Measurements from ENCODE around the gene AGAP1.

Gene AGAP1

DNA sequence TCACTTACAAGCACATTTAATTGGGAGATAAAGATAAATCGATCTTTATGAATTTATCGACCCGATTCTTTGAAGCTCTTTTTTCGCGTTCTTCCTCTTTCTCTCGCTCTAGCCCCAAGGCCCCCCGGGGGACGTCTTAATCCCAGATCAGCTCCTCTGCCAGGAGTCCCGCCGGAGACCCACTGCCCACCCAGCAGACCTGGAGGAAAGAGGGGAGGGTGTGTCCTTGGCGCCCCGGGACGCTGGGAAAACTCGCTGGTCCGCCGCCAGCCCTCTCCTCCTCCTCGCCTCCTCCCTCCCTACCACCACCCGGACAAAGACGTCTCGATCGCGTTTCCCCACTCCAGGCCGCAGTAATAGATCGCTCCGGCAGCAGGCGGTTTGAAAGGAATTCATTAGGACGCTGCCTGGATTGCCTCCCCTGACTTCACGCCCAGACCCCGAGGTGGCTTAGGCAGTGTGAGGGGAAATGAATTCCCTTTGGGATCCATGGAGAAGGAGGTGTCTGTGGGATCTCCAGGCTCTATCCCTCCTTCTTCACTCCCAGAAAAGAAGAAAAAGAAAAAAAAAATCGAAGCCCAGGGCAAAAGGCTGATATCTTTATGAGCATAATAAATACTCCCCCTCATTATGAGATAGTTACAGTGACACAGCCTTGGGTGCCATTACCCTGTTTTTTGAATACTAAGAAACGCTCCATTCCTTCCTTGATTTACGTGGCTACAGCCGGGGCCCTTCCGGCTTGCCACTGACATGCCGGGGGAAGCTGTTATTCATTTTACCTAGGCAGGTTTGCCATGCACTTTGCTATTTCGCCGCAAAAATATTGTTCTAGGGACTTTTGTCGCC is 676.1 kb downstream of the AGAP1 start:
- no peak for DNase-seq

DNA sequence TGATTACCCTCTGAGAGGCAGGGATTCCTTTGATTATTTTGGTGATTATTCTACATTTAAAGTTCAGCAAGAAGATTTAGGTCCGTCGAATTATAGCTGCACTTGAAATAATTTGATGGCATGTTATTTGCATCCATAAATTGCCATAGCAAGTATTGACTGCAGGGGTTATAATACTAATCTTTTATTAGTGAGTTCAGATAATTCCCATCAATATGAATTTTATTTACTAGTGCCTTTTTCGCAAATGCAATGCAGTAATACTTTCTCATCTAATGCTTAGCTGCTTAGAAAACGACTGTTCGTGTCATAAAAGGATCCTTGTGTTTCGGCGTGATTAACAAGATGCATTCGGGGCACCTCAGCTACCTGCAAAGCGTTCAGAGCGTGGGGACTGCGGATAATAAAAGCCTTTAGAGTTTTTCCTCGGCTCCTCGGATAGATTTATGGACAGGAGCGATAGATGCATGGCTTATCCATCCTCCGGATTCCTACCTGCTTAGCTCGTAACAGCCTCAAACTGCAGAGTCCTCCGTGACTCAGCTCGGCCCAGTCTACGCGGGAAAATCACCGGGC is 676.8 kb downstream of the AGAP1 start:
- DNase-seq, result no peak

DNA sequence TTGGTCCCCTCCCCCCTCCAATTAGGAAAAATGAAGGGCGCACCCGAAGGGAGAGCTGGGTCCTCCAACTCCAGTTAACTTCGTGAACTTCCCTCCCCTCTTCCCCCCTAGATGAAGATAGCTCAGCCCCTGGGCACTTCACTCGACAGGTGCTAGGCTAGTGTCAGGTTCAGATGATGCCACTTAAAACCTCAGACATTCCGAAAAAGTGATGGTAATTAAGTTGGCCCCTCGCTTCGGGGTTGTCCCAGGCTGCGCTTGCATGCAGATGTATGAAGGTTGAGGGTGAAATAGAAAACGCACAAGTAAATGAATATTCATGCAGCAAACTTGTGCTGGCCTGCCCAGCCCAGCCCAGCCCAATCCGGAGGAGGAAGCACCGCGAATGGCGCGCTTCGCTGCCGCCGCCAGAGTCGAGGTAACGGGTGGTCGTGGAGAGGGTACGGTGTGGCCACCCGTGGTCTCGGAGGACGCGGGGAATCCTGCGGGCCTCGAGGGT is 677.4 kb downstream of the AGAP1 start:
- no peak for DNase-seq

DNA sequence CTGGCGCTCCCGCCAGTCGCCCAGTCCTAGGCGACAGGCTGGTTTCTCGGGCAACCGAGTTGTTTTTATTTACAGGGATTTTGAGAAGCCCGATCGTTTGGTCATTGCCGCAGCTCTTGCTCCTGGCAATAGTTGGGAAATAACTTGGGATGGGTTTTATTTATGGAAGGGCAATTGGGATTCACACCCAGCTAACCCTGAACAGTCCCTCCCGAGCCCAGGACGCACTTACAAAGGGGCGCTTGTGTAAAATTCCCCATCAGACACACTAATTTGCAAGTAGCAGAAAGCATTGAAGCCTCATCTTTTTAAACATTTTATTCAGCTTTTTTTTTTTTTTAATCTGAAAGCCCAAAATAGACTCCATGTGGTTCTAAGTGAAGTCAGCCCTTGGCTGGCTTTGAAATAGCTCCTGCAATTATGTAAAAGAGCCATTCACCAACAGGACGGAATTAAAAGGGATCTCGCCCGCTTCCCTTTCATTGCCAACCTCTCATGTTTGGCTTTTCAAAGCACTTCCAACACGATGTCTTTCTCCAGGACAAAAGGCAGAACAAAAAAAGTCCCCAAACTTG is 677.9 kb downstream of the AGAP1 start:
- DNase-seq, result no peak

DNA sequence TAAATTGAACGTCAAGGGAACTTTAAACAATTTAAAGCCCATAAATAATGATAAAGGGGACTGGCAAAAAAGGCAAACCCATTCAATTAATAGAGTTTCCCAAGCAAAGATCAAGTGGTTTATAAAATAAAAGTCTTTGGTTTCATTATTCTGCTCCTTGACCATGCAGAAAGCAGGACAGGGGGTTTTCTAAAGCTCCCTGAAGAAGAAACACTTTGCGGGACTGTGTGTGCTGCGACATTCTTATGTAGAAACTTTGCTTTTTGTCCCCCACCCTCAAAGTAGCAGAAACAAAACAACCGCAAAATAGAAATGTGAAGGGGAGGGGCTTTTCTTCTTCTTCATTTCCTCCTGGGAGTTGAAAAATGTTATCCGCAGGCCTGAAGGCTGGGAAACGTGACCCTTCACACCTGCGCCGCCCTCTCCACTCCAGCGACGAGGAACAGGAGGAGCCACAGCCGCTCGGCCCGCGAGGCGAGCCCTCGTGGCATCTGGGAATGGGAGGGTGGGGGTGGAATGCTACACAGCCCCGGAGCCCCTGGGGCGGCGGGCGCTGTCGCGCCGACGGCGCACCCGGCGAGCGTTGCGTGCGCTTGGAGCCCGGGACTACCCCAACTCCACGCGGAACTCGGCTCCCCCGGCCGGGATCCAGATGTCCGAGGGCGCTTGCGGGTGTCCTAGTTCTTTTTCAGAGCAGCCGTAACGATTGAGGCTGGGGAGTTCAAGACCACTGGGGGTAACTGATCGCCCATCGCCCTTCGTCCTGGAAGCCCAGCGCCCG is 678.6 kb downstream of the AGAP1 start:
- no peak for DNase-seq

DNA sequence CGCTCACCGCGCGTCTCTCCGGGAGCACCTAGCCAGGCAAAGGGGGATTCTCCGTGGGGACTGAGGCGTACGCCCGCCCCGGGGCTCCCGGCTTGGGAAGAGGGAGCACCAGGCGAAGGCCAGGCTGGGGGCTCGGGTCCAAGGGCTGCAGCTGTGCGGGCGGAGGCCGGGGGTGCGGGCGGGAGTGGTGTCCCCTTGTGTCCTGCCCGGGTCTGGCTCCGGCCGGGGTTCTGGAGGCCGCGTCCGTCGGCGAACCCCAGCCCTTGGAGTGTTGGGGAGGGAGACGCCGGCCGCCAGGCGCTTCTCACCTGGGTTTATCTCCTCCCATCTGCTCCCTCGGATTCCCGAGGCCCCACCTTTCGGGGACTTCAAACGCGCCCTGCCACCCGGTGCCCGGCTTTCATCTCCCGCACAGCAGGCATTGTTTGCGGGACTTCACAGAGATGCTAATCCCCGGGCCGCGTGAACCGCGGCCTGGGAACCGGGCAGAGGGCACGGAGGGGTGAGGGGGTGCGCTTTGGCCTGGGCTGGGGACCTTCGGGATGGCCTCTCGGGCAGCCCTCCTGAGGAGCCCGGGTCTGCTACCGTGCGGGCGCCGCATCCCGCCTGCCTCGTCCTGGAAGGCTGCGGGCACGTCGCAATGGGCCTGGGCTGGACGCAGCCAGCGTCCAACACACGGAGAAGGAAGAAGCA is 679.3 kb downstream of the AGAP1 start:
- DNase-seq, result no peak

DNA sequence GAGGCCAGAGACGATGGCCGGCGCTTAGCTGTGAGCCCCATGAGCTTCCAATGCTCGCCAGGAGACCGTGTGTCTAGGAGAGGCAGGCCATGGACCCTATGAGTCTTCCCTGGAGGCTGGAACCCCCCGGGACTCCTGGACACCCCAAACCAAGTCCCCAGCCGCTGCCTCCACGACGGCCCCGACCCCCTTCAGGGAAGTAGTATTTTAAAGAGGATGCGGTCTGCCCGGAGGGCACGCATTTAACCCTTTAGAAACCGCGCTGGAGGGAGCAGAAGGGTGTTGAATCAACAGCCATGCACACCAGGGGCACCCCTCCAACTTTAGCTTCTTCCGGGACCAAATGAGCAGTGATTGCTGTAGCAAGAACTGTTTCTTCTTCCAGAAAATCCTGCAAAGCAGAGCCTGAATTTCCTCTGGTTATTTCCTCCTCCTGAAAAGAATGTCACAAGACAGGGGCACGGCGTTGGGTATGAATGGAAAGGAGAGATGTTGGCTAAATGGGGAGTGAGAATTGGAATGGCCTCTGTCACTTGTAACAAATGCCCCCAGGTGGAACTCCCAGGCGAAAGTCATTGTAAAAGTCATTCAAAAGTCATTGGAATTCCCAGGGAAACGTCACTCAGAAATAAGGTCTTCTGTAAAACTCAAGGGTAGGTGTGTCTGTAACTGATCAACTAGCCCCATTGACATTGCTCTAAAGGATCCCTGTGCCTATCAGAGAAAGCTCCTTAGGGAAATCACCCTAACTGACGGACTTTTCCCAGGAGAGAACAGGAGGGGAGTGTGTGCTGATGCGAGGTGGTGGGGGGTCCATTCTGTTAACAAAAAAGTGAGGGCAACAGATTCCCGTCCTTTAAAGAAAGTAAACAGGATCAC is 680.1 kb downstream of the AGAP1 start:
- DNase-seq, result no peak

DNA sequence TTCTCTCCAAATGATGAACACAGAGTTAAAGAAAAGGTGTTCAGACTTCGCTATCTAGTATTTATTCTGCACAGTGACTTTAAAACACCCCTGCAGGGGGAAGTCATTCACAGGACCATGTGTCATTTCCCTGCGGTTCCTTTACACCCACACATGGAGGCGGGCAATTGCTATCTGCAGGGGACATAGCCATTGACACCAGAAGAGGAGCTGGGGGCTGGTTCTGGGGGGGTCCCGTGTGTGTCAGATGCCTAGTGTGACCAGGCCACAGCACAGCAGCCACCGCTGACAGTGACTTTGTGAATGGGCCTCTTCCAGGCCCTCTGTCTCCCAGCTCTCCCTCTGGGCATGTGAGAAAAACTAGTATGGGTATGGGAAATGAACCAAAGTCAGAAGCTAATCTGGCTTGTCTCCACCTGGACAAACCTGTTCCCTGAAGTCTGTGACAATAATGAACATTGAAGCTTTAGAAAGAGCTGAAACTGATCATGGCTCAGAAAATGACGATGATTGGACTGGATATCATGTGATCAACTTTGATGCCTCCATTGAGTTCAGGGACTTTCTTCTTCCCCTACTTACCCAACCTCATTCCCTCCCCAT is 681.8 kb downstream of the AGAP1 start:
- DNase-seq, result no peak

DNA sequence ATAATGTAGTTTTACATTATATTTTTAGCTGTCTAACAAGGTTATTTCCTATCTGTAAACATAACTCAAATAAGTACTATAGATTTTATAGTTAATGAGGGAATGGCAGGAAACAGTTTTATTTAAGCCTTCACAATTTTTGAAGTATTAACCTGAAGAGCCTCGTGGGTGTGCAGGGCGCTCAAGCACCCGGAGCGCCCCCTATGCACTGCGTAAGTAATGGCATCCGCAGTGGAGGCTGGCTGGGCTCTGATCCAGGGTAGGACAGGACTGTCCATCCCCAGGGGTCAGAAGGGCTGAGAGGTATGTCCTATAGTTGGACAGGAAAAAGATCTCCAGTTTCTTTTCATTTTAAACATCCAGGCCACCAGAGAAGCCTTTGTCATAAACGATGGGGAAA is 682.6 kb downstream of the AGAP1 start:
- no peak for DNase-seq

DNA sequence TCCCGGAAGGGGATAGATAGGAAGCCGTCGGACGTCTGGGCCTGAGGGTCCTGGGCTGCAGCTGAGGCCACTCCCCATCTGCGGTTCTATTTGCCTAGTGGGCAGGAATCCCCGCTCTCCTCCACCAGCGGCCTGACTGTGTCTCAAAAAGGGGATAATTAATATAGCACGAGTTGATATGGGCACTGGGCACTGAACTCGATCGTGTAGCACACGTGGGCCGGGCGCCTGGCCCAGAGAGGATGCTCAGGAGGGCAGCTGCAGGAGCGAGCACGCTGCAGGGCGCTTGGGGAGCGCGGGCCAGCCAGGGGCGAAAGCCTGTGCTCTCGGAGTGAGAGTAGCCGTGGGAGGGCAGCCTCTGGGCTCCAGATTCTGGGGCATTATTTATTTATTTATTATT is 683.1 kb downstream of the AGAP1 start:
- DNase-seq, result no peak

DNA sequence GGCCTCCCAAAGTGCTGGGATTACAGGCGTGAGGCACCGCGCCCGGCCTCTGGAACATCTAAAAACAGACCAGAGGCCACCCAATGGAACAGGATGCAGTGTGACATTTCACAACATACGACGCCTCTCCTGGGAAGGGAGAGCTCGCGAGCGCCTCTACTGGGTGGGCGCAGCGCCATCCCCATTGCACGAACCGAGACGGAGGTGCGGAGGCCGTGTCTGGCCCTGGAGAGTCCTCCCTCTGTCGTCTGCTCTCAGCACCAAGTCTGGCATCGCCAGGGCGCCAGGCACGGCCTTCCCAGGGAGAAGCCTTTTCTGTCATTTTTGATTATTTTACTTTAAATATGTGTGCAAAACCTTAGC is 683.7 kb downstream of the AGAP1 start:
- DNase-seq, result no peak

DNA sequence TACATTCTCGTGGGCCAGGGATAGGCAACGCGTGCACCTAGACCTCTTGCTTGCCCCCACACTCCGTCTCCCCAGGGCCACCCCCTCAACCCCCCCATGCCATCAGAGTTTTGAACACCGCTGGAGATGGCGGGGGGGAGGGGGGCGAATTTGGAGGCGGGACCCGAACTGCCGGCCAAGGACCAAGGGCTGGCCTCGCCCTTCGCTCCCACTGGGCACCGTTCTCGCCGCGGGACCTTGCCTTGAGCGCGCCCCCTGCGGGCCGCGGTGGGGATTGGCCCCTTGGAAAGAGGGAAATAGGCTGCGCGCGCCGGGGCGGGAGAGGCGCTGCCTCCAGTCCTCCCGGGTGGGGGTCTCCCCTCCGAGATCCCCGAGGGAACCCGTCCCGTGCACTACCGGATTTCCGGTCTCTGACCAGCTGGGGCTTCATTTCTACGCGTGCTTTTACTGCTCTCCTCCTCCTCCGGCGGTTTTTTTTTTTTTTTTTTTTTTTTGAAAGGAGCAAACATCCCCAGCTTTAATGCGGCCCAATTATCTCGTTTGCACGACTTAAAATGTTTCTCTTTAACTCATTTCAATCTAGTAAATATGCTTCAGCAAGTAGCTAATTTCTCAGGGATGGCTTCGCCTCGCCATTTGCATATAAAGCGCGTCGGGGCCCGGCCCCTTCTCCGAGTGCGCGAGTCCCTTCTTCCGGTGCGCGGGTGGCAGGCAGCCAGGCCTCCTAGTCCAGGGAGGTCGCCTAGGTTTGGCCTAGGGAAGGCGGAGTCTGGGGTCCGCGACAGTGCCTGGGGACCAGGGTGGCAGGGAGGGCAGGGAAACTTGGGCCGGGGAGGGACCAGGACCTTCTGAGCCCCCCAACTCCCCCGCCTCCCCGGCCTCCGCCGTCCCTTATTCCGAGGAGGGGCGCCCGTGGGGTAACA is 684.4 kb downstream of the AGAP1 start:
- no peak for DNase-seq

DNA sequence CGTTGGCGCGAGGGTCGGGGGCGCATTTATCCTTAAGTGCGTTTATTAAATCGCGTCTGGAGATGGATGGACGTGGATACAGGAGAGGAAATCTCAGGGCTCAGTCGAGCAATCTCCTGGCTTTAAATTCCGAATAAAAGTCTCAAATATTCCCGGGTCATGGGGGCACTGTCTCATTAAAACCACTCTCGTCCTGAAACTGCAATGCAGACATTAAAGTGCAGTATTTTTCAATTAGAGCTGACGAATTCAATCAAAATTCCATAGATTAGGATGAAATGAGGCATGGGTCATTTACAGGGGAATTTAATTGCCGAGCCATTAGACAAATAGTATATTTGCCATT is 685.0 kb downstream of the AGAP1 start:
- DNase-seq, result no peak

DNA sequence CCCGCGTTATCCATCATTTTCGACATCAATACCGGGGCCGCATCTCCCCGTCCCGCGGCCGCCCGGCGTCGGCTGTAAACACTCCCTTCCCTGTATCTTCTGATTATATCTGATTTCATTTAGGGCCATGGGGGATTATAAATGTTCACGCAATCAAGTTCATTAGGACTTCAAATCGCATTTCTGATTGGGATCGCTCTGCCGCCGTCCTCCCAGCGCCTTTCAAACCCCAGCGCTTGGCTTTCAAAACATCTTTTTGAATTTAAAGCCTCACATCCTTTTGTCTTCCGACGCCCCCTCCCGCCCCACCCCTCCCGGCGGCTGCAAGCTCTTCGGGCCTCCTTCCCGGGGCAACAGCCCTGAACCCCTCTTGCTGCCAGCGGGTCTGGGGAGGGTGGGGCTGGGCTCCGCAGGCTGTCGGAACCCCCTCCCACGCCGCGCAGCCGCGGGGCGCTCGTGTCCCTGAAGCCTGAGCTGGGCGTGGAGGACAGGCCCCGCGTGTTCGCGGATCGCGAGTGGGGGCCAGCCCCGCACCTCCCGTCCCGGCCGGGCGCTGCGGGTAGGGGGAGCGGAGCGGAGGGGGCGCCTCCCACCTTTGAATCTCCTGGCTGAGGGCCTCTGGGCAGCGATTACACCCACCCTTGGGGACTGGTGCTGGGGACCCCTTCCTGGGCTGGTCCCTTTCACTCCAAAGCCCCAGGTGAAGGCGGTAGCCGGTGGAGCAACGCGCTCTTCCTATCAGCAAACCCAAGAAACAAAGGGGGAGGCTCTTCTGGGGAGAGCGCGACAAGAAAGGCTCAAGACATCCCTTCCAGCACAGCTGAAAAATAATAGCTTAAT is 685.6 kb downstream of the AGAP1 start:
- no peak for DNase-seq

DNA sequence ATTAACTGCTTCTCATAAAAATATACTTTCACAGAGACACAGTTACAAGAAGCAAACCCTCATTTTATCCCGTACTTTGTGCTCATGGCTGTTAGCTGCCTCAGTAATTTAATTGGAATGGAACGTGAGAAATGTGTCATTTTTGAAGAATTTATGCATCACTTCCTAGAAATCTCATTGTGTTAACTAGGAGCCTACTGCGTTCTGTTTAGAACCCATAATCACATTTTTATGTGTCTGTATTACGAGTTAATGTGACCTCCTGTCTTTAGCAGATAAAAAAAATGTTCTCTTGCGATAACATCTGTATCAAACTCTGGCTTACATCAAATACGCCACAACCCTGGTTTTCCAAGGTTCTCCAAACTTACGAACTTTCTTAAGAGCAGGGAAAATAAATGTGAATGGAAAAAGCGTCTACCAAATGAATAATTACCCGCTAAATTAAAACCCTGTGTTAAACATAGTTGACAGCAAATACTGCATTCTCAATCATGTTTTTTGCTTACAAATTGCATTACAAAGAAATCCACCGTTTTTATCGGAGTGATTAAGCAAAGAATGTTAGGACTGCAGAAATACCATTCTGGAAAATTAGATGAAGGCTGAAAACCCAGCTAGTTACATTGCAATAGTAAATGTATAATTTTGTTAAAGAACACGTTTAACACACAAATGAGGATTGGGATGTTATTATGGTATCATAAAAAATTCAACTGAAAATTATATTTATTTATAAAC is 686.4 kb downstream of the AGAP1 start:
- DNase-seq, result no peak

DNA sequence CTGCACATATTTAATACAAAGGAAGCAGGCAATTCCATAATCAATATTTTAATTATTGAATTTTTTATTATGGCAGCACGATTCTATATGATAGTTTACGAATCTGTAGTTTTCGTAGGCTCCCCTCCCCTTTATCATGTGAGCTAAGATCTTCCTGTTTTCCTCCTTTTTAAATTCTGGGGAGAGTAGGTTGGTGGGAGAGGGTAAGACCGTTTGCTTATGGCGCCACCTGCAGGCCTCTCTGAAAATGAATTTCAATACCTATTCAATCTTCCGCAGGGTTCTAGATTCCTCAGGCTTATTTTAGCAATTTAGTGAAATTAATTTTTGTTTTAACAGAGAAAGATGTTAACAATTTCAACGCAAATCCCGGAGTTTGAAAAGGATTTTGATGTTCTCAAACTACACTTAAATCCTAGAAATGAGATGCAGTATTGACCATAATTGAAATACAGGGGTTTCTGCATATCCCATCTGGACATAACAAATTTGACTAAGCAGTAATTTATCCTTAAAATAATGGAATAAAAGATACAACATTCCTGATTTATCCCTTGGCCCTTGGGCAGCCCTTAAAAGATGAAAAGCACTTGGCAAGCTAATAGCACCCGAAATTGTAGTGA is 687.1 kb downstream of the AGAP1 start:
- DNase-seq, result no peak

All from central memory CD4-positive, alpha-beta T cell (primary cell).